C1 segment of cervical spinal cord (tissue), 14 donors: Measurements from ENCODE around the gene ACSS1.
"Not testable (repeated sequence)": the region's sequence is repeated elsewhere in the genome, so short reads cannot be mapped to it uniquely, and the experiment has no call there.

Experiments
- DNase-seq, 14 donors: peaks; one replicate each; lab custom pipeline; 2025; lab: John Stamatoyannopoulos, UW

ACSS1 gene

DNA sequence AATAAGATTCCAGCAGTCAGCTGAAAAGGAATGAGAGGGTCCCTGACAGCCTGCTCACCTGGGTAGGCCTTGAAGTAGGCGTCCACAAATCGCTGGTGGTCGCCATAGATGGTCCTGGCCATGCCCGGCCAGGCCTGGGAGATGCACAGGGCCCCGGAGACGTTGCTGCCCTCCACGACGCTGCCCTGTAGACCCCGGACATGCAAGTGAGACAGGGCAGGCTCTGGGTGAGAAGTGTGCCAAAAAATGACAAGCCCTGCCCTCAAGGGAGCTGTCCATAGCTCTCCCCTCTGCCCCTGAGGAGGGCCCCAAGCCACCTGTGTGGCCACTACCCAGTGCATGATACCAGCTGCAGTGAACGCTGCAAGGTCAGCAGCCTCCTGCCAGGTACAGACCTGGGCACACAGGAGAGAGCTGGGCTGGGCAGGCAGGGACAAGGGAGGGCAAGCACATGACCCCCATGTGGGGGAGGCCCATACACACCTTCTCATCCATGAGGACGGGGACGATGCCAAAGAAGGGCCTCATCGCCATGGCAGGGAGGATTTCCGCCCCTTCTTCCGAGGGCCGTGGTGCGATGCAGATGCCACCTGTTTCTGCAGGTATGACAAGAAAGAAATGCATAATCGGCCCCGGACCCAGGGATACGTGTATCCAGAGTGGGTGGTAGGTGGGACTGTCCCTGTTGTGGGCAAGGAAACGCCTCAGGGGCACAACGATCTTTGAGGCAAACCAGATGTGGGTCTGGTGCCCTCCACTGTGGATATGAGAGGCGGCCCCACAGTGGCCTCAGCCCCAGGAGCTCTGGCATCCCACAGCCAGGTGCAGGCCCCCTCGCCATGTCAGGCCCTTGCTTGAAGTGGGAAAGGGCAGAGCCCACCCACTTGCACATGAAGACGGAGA, 44.2 kb downstream of the ACSS1 start:
- no peak for DNase-seq

DNA sequence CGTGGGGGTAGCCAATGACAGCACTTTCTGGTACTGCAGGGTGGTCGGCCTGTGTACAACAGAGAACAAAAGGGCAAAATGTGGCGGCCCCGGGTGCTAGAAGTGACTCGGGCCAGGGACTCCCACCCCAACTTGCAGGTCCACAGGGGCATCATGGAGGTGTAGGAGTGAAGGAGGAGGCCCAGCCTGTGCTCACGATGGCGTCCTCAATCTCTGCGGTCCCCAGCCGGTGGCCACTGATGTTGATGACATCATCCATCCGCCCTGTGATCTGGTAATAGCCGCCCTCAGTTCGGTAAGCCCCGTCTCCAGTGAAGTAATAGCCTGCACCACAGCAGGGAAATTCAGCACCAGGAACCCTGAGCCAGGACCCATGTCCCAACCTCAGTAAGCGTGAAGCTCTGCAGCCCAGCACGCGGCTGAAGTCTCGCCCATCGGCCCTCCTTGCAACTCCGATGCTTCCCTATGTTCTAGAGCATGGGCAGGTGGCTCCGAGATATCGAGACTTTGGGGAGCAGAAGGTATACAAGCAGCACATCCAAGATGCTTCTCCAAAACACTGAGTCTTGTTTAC, 45.2 kb downstream of the ACSS1 start:
- no peak for DNase-seq

DNA sequence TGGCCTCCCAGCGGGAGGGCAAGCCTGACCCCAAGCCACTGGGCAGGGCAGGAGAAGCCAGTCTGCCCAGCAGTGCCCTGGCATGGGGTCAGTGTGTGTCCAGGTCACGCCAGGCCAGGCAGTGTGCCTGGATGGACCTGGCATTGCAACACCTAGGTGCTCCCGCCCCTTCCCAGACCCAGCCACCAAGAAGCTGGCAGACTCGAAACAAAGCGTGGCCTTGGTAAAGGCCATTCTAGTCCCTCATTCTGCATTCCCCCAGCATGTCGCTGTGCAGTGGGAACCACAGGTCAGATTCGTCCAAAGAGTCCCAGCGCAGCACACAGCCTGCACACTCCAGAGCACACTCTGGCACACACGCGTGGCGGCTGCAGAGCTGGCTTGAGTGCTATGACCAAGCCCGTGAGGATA, 46.1 kb downstream of the ACSS1 start:
- peak in 1 of 14 donors; percentile 38 for DNase-seq

DNA sequence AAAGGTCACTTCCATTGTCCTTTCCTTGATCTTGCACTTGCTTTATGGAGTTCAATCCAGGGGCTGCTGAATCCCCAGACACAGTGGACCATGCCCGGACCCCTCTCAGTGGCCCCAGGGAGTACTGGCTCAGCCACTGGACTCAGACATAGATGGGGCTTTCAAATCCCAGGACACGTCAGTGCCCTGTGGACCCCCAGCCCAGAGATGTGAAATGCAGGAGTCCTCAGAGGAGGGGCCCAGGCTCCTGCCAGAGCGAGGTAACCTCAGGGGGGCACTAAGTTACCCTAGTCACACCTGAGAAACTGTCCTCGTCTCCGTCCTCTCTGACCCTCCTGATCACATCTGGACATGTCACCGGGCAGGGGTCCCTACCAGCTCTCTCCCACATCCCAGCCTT, 46.7 kb downstream of the ACSS1 start:
- no peak for DNase-seq

DNA sequence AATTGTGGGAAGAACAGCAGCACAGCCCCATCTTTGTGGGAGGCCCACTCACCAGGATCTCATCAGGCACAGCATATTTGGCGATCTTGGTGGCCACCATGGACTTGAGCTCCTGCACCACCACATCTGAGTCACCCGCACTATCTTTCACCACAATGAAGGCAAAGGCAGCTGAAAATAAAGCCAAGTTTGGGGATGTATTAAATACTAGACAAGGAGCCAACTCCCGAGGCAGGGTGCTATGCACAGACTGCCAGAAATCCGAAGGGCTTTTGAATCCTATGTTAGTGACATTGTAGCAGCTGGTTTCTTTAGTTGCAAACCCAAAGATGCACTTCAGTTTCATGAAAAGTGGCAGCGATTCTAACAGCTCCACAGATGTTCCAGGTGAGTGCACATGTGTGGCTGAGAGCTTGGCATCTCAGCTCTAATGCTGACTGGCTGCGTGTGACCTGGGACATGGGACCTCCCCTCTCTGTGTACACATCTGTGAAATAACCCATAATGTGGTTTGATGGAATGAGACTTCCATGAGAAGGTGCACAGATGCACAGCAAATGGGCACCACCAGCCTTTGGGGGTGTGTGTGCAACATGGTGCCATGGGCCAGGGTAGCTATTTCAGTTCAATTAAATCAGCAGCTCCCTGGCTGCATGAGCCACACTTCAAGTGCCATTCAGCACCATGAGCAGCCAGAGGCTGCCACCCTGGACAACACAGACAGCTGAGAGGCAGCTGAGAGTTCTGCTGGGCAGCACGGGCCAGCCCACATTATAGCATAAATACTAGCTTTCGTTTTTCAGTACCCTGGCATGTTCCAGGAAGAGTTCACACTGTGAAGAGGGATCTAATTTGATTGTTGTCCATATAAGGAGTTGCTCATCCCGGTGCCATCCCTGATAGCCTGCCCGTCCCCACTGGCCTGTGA, 48.5 kb downstream of the ACSS1 start:
- no peak for DNase-seq

DNA sequence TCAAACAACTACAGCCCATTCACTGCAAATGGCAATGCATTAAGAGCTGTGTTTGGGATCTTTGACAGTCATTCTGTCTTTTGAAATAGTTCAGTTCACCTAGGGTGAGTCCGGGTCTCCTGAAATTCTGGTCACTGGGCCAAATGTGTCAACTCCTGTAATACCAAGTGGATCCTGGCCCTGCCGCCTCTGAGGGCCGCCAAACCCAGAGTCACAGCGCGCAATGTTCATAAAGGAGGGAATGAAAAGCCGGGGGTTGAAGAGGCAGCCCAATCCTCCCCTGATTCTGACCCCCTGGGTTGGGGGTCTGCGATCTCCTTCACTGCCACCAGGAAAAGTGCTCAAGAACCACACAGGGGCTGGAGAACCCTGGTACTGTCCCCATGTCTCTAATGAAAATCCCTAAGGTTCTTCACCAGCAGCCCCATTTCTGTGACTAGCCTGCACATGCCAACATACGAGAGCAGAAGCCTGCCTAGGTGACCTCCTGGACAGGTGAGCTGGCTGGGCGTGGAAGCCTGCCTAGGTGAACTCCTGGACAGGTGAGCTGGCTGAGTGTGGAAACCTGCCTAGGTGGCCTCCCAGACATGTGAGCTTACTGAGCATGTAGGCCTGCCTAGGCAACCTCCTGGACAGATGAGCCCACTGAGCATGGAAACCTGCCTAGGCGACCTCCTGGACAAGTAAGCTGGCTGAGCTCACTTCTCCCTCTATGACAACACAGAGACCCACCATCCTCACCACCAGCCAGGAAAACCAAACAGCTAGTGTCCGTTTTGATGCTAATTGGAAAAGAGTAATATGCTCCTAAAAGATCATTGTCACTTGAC, 49.3 kb downstream of the ACSS1 start:
- DNase-seq: no peak

DNA sequence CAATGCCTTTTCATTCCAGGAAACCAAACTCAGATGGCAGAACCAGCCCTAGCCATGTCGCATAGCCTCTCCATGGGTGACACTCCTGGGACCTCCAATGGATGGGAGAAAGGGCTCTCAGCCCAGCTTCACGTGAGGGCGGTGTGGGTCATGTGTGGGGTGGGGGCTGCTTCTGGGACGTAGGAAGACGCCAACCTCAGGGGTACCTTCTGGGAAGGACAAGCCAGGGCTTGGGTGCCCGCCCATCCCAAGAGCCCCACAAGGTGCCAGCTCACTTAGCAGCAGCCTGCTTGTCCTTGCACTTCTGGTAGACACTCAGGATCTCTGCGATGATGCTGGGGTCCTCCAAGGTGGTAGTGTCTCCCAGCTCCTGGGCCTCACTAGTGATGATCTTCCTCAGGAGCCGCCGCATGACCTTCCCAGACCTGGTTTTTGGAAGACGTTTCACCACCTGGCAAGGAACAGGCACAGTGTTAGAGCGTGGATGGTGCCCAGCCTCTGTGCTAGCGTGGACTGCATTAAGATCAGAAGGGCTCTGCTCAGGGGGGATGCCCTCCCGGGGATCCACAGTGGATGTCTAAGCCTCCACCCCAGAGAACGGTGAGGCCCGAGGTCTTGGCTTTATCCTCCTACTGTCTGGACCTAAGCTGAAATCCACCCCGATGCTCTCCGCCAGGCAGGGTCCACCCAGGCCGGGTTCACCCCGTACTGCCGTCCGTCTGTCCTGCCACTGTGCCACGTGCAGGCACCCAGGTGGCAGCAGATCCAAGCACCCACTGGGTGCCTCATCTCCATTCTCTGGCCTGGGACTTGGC, 50.2 kb downstream of the ACSS1 start:
- DNase-seq: no peak

DNA sequence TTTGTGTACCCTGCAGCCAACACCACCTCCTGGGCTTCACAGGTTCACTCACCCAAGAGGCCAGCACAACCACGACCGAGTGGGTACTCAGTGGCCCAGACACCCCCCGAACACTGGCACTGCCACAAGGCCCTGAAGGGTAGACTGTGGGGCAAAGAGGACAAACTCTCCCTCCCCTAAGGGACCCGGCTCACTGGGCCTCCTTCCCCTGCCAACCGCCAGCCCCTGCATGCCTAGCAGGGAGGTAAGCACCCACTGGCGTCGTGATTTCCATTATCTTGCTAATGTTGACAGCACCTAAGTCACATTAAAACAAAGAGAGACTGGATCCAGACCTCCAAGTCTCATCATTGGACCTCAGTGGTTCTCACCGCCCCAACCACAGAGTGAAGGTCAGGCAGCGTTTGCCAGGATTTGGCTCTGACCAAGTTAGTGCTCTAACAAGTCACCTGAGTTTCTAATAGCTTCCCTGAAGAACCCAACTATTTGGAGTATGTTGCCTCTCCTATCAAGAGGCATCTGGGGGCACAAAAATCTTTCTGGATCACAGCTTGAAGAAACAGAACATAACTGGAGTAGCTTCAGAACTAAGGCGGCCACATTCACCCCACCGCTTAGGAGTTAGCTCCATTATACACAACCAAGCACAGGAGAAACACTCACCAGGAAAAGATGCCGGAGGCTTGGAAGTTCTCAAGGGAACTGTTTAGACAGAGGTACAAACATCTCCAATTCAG, 51.3 kb downstream of the ACSS1 start:
- no peak for DNase-seq

DNA sequence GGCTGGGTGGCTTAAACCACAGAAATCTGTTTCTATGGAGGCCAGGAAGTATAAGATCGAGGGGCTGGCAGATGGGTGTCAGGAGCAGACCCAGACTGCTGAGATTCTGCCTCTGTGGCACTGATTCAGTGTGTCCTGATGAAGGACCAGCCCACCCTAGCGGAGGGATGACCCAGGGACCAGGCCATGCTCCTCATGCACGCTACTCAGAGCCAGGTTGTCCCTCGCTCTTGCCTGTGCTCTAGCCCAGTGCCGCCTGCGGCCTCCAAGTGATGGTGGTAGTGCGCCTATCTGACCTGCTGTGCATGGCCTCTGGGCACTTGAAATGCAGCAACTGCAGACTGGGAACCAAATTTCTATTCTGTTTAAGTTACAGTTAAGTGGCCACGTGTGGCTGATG, 52.3 kb downstream of the ACSS1 start:
- no peak for DNase-seq

DNA sequence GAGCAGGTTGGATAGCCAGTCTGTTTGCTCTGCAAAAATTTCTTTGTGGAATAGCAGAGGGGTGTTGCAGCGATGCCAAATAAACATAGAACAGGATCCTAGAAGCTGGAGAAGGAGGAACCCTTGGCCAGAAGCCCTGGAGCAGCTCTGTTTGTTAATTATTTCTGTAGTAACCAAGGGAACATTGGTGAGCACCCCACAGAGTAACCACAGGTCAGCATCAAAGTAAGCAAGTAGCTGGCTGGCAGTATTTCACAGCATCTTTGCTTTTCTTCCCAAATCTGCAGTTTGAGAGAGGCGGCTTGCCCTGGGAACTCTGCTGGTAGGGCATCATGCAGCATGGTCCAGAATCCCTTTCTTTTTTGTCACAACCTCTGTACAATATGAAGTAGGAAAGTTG, 52.7 kb downstream of the ACSS1 start:
- DNase-seq: peak in 4 of 14 donors; percentile 19 to 90 (median 34)

DNA sequence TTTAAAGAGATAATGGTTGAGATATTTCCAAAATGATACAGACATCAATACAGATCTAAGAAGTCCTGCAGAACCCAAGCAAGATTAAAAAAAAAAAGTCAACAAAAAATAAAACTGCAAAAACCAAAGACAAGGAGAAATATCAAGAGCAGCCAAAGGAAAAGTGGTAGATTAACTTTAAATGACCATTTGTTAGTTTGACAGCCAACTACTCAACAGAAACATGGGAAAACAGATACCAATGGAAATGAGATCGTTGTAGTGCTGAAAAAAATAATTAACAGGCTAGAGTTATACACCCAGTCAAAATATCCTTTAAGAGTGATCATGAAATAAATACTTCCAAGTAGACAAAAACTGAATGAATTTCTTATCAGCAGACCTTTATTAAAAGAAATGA, 54.9 kb downstream of the ACSS1 start:
- no peak for DNase-seq

DNA sequence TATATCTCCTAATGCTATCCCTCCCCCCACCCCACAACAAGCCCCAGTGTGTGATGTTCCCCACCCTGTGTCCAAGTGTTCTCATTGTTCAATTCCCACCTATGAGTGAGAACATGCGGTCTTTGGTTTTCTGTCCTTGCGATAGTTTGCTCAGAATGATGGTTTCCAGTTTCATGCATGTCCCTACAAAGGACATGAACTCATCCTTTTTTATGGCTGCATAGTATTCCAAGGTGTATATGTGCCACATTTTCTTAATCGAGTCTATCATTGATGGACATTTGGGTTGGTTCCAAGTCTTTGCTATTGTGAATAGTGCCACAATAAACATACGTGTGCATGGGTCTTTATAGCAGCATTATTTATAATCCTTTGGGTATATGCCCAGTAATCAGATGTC, 56.6 kb downstream of the ACSS1 start:
- not testable (repeated sequence) for DNase-seq

DNA sequence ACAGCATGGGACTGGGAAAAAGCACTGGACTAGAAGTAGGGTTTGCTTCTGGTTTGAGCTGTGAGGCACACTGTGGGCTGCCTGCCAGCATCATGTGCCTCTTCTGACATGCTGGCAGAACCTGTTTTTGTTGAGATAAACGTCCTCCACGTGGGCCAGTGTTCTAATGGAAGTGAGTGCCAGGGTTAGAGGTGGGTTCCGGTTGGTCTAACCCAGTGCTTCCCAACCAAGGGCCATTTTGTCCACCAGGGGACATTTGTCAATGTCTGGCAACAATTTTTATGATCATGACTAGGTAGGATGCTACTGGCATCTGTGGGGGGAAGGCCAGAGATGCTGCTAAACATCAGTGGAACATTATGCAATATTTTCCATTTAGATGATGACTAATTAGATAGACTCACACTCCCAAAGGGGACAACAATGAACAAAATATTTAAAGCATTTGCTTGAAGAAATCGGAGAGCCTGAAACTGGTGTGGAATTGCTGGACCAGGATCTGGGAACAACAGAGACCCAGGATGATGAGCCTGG, 57.6 kb downstream of the ACSS1 start:
- peak in 1 of 14 donors; percentile 25 for DNase-seq

DNA sequence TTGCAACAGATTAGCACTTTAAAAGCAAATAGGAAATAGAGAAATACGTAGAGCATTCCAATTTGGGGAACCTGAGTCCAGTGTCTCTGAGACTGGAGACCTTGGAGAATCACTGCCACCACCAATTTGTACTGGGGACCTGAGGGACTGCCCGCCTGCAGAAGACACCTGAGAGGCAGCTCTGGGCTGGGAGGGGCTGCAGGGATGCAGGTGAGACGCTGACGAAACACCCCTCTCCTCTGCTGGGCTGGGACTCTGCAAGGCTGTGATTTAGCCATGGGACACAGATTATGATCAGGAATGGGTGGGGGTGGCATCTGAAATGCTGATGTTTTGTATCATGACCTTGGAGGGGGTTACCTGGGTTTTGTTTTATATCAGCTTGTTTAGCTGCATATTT, 58.4 kb downstream of the ACSS1 start:
- no peak for DNase-seq

DNA sequence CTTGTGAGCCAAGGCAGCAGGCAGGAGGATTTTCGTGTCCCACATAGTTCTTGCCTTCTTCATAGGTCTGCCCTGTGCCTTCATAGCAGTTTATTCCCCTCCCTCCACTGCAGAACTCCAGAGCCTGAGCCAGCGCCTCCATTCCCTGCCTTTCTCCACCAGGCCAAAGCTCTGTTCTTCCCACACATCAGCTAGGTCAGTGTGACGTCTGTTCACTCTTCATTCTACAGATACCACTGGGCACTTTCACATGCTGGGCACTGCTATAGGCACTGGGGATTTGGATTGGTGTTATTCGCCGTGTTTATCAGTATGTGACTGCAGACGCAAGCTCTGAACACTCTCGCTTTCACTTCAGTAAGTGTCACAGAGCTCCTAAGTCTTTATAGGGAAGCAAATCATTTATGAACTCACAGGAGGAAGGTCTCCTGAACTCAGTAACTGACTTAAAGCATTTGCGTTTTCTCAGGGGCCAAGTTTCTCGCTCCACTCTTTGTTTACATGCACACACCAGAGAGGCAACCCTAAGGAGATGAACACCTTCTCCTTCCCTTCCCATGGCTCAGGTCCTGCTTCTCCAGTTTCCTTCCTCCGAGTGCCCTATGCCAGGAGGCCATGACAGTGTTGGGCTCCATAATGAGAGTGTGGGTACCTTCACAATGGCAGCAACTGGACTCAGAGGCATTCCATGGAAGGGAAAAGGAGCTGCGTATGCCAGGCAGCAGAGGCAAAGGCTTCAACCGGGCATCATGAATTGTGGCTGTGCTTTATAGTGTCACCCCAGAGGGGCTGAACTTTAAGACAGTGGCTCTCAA, 59.1 kb downstream of the ACSS1 start:
- DNase-seq: no peak

DNA sequence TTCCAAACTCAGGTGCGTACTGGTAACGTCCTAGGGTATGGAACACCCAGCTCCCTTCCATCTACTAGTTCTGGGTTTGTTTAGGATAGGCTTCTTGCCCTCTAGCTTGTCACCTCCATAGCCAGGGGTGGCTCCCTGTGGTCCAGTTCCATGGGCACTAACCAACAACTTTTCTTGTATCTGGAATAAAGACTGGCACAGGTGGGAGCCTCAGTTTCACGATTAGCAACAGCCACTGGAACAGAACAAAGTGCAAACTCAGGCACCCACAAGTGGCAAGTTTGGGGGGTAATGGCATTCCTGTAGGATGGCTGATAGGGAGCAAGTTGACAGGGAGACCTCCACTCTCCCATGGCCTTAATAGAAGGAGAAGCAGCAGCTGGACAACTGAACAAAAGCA, 59.8 kb downstream of the ACSS1 start:
- DNase-seq: no peak

DNA sequence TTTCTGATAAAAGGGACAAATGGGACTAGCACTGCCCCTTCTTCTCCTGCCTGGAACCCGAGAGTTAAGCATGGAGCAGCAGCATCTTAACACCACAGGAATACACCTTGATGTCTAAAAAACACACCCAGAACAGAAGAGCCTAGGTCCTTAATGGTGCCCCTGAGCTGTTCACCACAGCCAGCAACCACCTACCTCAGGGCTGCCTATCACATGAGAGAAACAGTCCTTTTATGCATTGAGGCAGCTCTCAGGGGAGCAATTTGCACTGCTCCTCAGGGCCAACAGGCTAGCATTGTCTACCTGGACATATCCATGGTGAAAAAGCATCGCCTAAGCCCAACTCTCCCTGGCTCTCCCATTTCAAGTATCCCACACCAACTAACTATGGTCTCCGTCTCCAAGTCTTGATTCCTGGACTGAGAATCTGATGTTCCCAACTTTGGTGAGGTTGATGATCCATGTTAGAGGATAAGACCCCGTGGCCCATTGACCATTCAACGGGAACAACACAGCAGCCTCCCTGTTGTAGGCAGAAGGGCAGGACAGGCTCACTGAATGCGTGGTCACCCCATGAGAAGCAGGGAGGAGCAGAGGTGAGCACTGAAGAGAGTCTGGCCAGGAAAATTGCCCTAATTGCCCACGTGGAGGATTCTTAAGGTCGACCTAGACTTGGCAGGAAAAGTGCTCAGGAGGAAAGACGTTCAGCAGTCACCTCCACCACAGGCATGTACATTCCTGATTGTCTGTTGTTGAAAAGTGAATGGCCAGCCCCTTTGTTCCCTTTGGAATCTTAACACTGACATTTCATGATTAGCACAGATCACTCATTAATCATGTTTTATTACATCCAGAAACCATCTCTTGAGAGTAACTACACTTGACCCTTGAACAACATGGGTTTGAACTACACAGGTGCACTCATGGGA, 61.2 kb downstream of the ACSS1 start:
- no peak for DNase-seq
